Activated CD4-positive, alpha-beta T cell treated with anti-CD3 and anti-CD28 coated beads for 48 hours (primary cell): ENCODE results near the gene AGA.
A peak's percentile ranks its signal among the peaks of the same experiment; 100 is the strongest.

ENCODE experiments used
- DNase-seq: peaks from one replicate; pipeline ENCODE4 v3.0.0-alpha.2; 2020

Gene AGA

GRCh38 chr4:177444911-177445736 is 2.9 kb upstream of the AGA start:
- no peak for DNase-seq

GRCh38 chr4:177441061-177441802 is 1.0 kb downstream of the AGA start:
- DNase-seq: peak; percentile 41

- no peak for DNase-seq
Observed at GRCh38 chr4:177436456-177436855, 5.8 kb downstream of the AGA start.

GRCh38 chr4:177434667-177435066 is 7.6 kb downstream of the AGA start:
- no peak for DNase-seq

- DNase-seq: no peak
Observed at GRCh38 chr4:177427192-177427591, 15.0 kb downstream of the AGA start.

GRCh38 chr4:177419434-177419833 is 22.8 kb downstream of the AGA start:
- no peak for DNase-seq

- no peak for DNase-seq
Observed at GRCh38 chr4:177413656-177414055, 28.6 kb downstream of the AGA start.

GRCh38 chr4:177413076-177413475 is 29.2 kb downstream of the AGA start:
- no peak for DNase-seq

- DNase-seq: no peak
Observed at GRCh38 chr4:177411996-177412395, 30.2 kb downstream of the AGA start.

- DNase-seq: no peak
Observed at GRCh38 chr4:177410566-177410965, 31.7 kb downstream of the AGA start.

GRCh38 chr4:177408023-177408422 is 34.2 kb downstream of the AGA start:
- DNase-seq: no peak

GRCh38 chr4:177405508-177405907 is 36.7 kb downstream of the AGA start:
- DNase-seq: no peak

GRCh38 chr4:177404986-177405385 is 37.3 kb downstream of the AGA start:
- DNase-seq: no peak

GRCh38 chr4:177404342-177404741 is 37.9 kb downstream of the AGA start:
- no peak for DNase-seq

GRCh38 chr4:177403746-177404145 is 38.5 kb downstream of the AGA start:
- DNase-seq: no peak

GRCh38 chr4:177401658-177402273 is 40.5 kb downstream of the AGA start:
- DNase-seq: no peak

GRCh38 chr4:177400030-177400429 is 42.2 kb downstream of the AGA start:
- no peak for DNase-seq

- no peak for DNase-seq
Observed at GRCh38 chr4:177396352-177396751, 45.9 kb downstream of the AGA start.

GRCh38 chr4:177393236-177393635 is 49.0 kb downstream of the AGA start:
- peak; percentile 20 for DNase-seq

GRCh38 chr4:177391953-177392352 is 50.3 kb downstream of the AGA start:
- no peak for DNase-seq

GRCh38 chr4:177391287-177391686 is 51.0 kb downstream of the AGA start:
- no peak for DNase-seq

GRCh38 chr4:177386278-177386815 is 55.9 kb downstream of the AGA start:
- no peak for DNase-seq

- no peak for DNase-seq
Observed at GRCh38 chr4:177385576-177386277, 56.5 kb downstream of the AGA start.
